CD4-positive, alpha-beta T cell treated with Interleukin-2 at 100 ng/mL for 4 hours (primary cell): ENCODE data around the gene SH3D19.

ENCODE experiments used
- DNase-seq: peaks from one replicate; pipeline ENCODE4 v3.0.0-alpha.2; 2020; ENCODE audit warnings: low spot score

Gene SH3D19

DNA sequence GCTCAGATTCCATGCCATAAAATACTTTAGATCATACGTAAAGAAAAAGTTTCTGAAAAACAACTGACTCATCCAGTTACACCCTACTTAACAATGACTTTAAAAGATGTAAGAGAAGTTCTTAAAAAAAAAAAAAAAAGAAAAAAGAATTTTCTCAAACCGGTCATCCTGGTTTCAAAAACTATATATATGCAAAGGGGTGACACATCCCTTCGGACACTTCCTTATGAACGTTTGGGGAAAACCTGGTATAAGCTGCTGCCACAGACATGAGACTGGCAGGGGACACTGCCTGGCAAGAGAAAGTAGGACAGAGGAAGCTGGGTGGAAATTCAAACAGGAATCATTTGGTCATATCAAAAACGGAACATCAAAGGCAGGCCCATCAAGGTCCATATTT is 129.6 kb downstream of the SH3D19 start:
- no peak for DNase-seq

DNA sequence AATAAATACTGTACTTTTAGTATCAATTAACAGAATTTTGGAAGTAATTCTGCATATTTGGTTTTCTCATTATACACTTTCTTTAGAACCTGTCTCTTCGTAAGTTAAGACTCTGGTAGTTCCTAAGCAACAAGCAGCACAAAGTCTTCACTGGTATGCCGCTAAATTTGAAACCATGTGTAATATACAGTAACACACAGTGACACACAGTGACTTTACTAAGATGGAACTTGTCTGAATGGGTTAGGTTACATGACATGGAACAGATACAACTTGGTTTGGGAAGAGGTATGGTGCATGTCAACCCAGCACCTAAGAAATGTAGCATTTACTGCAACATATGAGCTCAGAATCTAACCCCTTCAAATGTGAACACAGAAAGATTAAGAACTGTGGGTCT is 132.0 kb downstream of the SH3D19 start:
- no peak for DNase-seq

DNA sequence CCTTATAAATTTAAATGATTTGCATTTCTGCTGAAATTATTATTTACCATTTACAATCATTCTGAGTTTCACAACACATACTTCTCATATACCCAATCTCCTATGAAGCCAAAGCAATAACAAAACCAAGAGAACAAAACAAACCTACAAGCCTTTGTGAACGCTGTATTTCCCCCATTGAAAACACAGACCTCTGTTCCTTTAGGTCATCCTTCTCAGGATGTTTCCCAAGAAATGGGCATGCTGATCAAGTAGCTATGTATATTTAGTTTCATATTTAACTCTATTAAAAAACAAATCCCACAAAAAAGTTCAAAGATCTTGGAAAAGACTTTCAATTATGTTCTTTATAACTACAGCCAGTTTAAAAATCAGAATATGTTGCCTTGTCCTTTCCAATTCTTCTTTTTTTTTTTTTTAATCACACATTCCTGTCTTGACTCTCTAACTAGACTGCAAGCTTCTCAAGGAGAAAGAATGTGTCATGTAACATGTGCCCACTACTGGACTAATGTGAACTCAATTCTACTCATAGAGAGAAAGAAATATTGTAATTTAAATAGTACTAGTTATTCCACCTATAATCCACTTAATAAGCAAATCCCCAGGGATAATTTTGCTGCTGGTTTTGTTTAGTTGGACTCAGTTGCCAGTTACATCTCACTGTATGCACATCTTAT is 132.7 kb downstream of the SH3D19 start:
- no peak for DNase-seq

DNA sequence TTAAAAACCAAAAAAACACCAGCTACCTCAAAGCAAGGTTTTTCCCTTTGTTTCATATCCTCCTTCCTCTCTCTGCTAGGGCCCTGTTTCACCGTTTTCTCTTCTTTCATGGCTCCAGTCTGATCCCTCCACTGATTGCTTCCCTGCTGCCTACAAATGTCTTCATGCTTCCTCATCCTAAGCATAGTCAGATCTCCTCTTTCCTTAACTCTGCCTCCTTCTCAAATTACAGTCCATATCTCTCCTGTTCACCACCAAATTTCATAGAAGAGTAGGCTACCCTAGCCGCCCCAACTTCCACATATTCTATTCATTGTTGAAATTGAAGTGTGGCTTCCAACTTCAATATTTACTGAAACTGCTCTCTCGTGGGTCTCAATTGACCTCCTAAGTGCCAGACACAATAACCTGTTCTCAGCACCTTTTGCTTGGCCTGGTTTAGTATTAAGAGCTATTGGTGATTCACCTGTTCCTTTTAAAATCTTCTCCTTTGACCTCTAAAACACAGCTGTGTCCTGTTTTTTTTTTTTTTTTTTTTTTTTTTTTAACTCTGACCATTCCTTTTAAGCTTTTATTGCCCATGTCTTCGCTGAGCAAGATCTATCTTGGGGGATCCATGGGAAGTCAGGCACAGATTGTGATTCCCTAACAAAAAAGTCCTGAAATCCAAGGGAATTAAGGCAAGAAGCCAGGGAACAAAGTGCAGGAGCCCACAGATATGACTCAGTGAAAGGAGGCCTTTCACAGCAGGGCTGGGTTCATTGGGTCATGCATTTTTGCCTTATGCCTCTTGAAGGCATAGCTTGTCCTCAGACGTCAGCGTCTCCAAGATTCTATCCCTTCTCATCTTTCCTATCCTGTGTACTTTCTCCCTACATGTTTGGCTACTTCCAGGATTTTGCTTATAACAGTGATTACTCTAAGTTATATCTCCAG is 140.6 kb downstream of the SH3D19 start:
- DNase-seq = no peak

DNA sequence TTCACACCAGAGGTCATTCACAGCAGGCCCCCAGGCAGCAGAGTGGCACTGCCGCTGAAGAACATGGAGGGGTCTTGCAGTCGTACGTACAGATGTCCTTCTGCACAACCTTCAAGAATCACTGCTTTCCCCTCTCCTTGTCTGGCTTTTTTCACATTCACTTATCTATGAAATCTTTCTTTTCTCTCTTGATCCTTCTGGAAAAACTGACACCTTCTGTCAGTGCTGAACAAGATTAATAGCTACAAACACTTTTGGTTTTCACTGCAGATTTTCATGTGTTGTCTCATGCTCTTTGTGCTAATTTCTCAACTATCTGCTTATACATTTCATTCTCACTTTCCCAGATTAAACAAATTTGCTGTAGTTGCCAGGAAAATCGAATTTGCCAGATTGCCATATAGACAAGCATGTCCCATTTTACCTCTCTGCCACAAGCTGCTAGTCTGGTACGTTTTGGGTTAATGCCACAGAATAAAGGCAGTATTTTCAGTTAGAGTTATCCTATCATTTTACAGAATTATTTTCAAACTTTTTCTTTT is 142.9 kb downstream of the SH3D19 start:
- DNase-seq = no peak

DNA sequence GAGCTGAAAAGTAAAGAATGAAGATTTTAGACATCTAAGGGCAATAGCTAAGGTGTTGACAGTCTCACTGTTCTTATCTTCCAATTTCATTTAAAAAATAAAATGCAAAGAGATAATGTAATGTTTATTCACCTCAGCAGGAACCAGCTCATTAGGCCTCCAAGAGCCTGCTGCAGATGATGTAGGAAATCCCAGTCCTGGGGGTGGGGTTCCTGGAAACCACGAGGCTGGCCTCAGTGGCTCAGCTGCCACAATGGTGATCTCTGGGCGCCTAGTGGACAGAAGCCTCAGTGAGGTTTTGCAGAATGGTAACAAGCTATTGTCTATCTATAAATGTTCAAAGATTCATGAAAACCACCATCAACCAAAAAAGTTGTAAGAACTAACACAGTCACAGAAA is 148.7 kb downstream of the SH3D19 start:
- DNase-seq = no peak

DNA sequence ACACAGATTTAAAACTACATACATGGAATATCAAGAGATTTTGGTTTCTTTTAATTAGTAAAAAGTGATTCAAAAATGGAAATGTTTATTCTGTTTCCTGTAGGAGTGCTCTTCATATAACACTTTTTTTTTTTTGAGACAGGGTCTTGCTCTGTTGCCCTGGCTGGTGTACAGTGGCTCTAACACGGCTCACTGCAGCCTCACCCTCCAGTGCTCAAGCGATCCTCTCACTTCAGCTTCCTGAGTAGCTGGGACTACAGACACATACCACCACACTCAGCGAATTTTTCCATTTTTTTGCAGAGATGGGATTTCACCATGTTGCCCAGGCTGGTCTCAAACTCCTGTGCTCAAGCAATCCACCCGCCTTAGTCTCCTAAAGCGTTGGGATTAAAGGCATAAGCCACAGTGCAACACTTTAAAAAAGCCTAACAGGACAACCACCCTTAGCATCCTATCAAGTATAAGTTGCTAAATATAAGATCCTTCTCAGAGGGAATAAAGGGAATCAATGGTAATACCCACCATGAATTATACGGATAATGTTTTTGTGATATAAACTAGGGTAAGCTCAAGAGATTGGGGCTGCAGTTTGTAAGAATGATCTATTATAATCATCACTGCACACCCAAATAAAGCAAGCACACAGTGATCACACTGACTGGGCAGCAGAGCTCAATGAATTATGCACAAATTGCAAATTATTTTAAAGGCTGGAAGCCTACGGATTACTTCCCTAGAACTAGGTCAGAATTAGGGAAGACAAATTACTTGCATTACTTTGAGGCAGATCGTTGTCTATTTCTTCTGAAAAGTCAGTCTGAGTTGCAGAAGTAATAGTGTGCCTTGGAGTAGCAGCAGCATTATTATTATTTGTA is 149.4 kb downstream of the SH3D19 start:
- DNase-seq = no peak

DNA sequence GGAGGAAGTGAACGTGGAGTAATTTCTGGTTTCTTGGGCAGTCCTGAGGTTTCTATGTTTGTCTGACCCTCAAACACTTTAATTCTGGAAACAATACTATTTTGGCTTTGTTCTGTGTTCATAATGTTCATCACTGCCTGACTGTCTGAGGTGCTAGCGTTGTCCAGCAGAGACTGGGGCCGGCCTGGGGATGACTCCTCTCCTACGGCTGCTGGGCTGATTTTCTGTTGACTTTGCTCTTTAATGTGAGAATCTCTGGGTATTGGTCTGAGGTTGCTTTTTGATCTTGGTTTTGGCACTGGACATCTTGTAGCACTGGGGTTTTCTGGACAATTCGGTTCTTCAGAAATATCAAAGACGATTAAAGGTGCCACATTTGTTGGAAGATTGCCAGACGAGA is 150.2 kb downstream of the SH3D19 start:
- DNase-seq = no peak

DNA sequence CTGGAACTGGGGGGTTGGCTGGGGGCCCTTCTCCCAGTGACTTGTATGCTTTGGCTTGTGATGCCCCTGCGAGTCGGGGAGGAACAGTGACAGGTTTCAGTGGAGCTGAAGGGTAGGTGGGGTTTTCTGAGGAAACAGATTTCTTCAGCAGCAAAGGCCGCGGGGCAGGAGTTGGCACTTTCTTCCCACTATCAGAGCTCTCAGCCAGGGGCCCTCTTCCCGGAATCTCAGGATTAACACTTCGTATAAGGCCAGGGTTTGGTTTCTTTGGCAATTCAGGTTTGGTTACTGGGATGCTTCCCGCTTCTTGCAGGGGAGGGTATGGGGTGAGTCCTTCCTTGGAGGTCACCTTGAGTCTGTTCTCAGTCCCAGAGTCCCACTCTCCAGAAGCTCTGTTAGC is 150.6 kb downstream of the SH3D19 start:
- DNase-seq = no peak

DNA sequence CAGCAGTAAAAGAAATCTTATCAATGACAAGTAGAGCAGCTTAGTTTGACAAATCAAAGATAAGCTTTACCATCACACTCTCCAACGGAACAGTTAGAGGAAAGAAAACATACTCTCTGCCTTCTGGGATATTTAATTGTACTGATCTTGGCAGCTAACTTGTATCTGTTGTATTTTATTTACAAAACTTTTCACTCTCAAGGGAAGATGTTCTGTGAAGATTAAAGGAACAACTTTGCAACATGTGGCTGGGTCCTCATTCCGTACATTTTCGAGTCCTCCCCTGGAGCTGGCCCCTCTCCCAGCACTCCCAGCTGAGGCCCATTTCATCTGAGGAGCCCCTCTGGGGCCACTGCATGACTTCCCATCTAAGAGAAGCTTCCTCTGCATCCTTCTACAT is 151.5 kb downstream of the SH3D19 start:
- DNase-seq = no peak

DNA sequence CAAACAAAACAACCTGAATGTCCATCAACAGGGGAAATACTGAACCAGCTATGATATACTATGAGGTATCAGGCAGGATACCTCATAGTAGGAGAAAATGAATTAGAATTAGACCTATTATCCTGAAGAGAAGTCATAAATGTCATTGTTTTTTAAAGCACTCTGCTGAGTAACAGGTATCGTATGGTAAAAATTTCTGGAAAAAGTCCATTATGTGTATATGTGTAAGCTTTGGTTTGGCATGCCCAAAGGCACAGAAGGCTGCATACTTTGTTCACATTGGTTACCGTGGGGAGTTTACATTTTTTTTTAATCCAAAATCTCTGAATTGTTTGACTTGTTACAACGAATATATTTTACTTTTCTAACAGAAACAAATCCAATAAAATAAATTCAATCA is 155.5 kb downstream of the SH3D19 start:
- DNase-seq = no peak

DNA sequence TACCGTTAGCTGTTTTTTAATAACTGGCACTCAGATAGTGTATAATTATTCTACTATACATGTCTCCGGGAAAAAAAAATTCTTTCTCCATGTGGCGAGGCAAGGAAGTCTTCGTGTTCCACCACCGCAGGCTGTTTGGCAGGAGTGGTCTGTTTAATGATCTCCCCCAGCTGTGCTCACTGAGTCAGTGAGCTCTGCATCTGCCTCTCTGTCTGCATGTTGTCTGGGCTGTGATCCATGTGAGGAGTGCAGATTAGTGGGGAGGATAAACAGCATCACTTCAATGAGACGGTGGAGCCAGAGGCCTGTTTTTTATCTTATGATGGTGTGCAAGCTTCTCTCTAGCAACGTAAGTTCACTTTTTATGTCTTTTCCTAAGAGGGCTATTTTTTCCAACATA is 156.2 kb downstream of the SH3D19 start:
- no peak for DNase-seq

DNA sequence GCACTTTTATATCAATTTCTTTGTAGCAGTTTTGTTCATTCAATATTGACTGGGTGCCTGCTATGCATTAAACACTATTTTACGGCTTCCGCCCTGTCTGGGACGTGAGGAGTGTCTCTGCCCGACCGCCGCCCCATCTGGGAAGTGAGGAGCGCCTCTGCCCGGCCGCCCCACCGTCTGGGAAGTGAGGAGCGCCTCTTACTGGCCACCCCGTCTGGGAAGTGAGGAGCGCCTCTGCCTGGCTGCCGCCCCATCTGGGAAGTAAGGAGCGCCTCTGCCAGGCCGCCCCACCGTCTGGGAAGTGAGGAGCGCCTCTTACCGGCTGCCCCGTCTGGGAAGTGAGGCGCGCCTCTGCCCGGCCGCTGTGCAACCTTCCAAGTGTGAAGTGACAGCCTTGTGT is 157.8 kb downstream of the SH3D19 start:
- DNase-seq = no peak

DNA sequence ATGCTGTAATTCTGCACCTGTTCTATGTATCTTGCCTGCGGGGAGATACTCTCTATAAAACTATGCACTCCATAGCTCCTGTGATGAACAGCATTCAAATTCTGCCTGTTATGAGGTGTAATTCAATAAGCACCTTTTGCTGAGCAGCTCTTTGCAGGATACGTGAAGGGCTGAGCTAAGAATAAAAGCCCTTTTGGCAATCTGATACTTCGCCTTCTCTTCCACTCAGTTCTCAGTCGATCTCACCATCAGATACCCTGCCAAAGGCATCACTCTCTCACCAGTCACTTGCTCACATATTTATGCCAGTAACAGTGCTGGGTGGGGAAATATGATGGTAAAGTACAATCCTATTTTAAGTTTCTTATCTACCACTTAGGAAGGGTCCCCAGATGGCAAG is 158.8 kb downstream of the SH3D19 start:
- DNase-seq = no peak

DNA sequence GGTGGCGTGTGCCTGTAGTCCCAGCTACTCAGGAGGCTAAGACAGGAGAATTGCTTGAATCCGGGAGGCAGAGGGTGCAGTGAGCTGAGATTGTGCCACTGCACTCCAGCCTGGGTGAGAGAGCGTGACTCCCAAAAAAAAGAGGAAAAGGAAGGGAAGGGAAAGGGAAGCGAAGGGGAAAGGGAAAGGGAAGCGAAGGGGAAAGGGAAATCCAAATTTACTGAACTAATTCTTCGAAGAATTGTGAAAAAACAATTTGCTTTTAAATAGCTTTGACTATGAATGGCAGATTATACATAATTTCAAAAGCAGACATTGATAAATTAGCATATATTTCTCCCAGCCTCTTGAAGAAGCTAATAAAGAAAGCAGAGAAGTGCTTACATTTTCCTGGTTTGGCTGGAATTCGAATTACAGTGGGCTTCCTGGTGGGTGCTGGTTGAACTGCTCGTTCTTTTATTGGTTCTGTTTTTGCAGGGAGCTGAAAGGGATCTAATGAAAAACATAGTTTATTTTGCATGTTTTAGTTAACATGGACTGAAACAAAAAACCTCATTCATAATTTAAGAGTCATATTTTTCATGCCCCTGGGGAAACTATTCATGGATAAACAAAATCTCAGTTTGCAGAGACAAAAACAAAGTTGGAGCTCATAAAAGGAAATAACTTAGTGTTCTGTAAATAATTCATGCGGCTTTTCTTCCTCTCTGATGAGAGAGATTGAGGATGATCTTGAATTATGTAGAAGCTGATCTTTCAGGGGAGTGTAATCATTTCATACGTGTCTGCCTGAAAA is 160.0 kb downstream of the SH3D19 start:
- DNase-seq = no peak

DNA sequence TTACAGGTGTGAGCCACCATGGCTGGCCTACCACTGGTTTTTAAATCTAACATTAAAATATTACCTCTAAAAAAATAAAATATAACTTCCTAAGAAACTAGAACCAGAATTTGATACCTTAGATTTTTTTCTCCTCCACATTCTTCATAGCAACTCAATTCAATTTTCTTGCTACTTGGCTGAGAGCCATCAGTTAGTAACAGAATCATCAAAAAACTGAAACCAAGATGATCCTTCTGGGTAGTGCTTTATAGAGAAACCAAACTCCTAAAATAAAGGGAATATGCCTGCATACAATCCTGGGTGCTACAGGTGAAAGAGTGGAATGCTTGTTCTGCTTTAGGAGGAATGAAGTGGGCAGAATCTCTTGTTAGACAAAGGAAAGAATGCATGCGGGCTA is 161.6 kb downstream of the SH3D19 start:
- DNase-seq = no peak

DNA sequence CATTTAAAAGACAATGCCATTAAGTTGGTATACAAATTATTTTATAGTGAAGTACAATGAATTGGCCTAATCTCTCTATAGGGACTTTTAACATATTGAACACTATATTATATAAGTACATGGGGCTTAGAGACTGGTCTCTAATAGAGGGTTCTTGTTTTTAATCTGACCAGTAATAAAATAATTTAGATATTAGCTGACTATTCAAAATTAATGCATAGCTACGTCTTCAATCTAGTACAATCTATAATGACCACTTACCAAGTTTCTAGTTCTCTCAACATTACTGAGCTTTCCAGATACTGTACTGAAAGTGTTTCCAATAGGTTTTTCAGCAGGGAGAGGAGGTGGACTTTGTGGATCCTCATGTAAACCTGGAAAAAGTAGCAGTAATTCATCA is 166.4 kb downstream of the SH3D19 start:
- no peak for DNase-seq

DNA sequence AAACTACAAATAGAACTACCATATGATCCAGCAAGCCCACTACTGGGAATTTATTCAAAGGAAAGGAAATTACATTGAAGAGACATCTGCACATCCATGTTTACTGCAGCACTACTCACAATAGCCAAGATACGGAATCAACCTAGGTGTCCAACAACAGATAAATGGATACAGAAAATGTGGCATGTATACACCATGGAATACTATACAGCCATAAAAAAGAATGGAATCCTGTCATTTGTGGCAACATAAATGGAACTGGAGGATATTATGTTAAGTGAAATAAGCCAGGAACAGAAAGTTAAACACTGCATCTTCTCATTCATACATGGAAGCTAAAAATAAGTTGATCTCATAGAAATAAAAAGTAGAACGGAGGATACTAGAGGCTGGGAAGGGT is 167.9 kb downstream of the SH3D19 start:
- no peak for DNase-seq

DNA sequence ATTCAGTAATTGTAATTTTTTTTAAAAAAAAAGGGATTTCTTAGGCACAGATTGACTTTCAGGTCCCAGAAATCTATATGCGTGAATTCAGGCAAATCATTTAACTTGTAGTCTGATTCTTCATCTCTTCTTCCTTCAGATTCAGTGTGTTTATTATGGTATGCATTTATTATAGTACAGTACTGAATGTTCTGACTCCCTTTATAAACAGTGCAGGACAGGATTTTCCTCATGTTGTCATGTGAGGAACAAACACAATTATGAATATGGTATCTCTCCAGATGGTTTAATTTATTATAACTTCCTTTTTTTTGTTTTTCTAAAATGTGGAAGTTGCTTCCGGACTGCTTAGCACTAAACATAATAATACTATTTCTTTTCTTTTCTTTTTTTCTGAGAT is 171.8 kb downstream of the SH3D19 start:
- no peak for DNase-seq

DNA sequence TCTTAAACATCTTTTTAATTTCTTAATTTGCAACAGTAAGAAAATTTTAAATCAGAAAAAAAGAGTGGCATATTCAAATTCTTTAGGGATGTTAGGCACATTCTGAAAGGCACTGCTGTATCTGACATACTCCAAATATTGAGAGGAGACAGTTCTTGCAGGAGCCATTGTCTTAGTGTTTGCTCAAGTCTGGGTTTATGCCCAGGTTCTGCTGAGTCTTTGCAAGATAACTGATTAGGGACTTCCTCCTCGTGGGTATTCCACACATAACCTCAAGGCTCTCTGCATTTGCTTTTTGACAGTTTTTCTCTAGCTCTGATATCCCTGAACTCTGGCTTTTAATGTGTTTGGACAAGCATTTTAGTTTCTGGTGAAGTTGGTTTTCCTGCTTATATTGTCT is 173.4 kb downstream of the SH3D19 start:
- no peak for DNase-seq

DNA sequence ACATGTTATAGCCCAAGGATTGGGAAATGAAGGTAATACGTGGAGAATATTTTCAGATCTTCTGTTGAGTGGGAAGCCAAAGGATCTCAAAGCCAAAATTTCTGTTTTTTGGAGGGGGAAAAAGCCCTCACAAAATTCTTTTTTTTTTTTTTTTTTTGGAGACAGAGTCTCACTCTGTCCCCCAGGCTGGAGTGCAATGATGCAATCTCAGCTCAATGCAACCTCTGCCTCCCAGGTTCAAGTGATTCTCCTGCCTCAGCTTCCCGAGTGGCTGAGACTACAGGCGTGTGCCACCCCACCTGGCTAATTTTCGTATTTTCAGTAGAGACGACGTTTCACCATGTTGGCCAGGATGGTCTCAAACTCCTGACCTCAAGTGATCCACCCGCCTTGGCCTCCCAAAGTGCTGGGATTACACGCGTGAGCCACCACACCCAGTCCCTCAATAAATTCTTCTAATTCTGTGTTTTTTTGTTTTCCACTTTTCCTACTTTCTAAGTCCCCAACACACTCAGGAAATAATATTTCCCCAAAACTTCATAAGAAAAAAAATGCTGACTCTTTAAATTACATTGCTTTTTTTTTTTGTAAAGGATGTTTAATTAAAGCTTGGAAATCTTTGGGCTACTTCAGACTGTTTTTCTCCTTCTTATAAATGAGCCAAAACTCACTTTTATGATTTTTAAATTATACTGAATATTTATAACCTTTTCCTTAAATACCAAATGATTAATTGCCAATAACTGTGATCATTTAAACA is 174.4 kb downstream of the SH3D19 start:
- DNase-seq = no peak
